ENCODE results near the gene B4GALT3.

Gene B4GALT3

GRCh38 chr1:161121834-161122233, 55.5 kb downstream of the B4GALT3 start:
- no peak for DNase-seq

Data from DMS53 (cell line).